ENCODE data around the gene CYFIP2. TPM values are rescaled to one million over a fixed set of nuclear protein-coding genes. Genes with fewer than 3 reads are reported as not detected.
A peak's percentile ranks its signal among the peaks of the same experiment; 100 is the strongest.

The CYFIP2 gene
- total and polyA plus RNA-seq, 2 of the 8 experiments (the other 6 are each of a cell fraction or from before 2014, with no cell fraction given): 45.1 to 80.6 TPM

DNA sequence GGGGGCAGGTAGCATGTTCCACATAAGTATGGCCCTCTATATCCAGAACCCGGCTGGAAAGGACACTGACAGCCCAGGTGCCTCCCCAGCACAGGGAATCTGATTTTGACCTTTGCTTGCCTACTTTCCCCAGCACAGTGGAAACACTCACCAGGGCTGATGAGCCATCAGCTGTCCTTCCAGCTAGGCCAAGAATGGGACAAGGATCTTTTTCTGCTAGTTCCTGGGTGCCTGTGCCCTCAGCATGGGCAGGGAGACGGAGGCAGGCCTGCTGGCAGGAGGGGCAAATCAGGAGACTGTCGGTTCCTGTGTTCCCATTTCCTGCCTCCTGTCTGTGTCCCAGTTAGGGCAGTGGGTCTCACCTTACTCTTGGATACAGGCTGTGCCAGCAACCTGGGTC lies 1.1 kb downstream of the CYFIP2 start:
- POLR2A ChIA-PET (ENCODE audit: partially characterized antibody): interaction anchor here (0.6 to 1.5 kb wide), 4 partner anchors 9 to 682 kb away, joined by 3 to 4 read pairs (median 3); no protein-coding TSS in a partner anchor
- H4K5ac ChIP-seq (ENCODE audit: insufficient read length, low read depth, low read length): no peak overlapping the region
- no peak overlapping the region for H2BK15ac ChIP-seq (ENCODE audit: low read length)
- no peak overlapping the region for H2AFZ ChIP-seq (ENCODE audit: low read length)
- peak overlapping the region; percentile 80 to 83 for H3K4me2 ChIP-seq (ENCODE audit: insufficient read depth in 1 of 2, low read depth in 2 of 2, low read length in 2 of 2)
- H3K27me3 ChIP-seq (replicated peaks in 1 of 4; ENCODE audit: control insufficient read depth in 3 of 4, extremely low read depth in 1 of 4, insufficient read depth in 3 of 4, low read length in 3 of 4): no peaks in the 10 kb centered on the region; a peak in 2 of 7 replicates
- H3K4me1 ChIP-seq (replicated peaks in 1 of 4; ENCODE audit: control insufficient read depth in 3 of 4, insufficient read depth in 4 of 4, low read length in 3 of 4): peaks cover 8 to 19% (median 13%) of the 10 kb centered on the region in 4 experiments
- H3K14ac ChIP-seq (ENCODE audit: insufficient read length): no peak overlapping the region
- no peak overlapping the region for H3K23ac ChIP-seq (ENCODE audit: insufficient read length)
- no peak for TF ChIP-seq TCF12 (IDR thresholded peaks at IDR 0.05; ENCODE audit: low read depth, low read length)
- peak overlapping the region in 2 of 4 experiments; percentile 5 to 70; a peak in 4 of 7 replicates for H3K9ac ChIP-seq (replicated peaks in 1 of 4; ENCODE audit: extremely low read depth in 1 of 4, low read depth in 3 of 4, low read length in 3 of 4)
- H2BK12ac ChIP-seq (ENCODE audit: low read depth, low read length): no peak overlapping the region
- H3K36me3 ChIP-seq (ENCODE audit: control insufficient read depth in 2 of 4, insufficient read depth in 4 of 4, low read length in 3 of 4): no peaks in the 10 kb centered on the region
- no peak overlapping the region for H3K27ac ChIP-seq (ENCODE audit: low read depth, low read length)
- H4K91ac ChIP-seq (replicated peaks; ENCODE audit: insufficient read length, low read length): no peak overlapping the region
- WGBS, 2 experiments (ENCODE audit: extremely low coverage in 1 of 2, insufficient coverage in 1 of 2, insufficient read length in 1 of 2, insufficient replicate concordance in 2 of 2, low coverage in 1 of 2, low lambda C conversion rate in 2 of 2, missing lambda C conversion rate in 1 of 2): 69% methylated on average over 3 of the region's 3 CpGs; no CpG with 5 or more reads in 1 of the 2 experiments
- no peak overlapping the region for H3K56ac ChIP-seq (replicated peaks; ENCODE audit: insufficient read length, low read depth, low read length)
- no peak overlapping the region for H2BK120ac ChIP-seq (replicated peaks; ENCODE audit: low read depth, low read length)
- H2BK5ac ChIP-seq (ENCODE audit: low read depth, low read length): no peak overlapping the region
- no peak overlapping the region for H3K4ac ChIP-seq (replicated peaks; ENCODE audit: insufficient read length, low read depth, low read length)
- peaks cover 11% of the 10 kb centered on the region; the same call in 1 of the 2 replicates for H3K23me2 ChIP-seq (ENCODE audit: low read depth, low read length)
- no peaks in the 10 kb centered on the region for H3K9me3 ChIP-seq (ENCODE audit: insufficient read depth in 2 of 2, low read depth in 1 of 2, low read length in 1 of 2)
- H4K8ac ChIP-seq (ENCODE audit: extremely low read depth, insufficient read depth, low read length): no peak overlapping the region
- H3K79me2 ChIP-seq (ENCODE audit: control insufficient read depth in 1 of 2, insufficient read depth in 2 of 2, low read length in 2 of 2): peaks cover 0 to 45% of the 10 kb centered on the region in 2 experiments; a peak in 2 of 4 replicates
- H3K4me3 ChIP-seq (ENCODE audit: extremely low read depth in 1 of 4, insufficient read depth in 2 of 4, low read depth in 3 of 4, low read length in 4 of 4): peak overlapping the region; percentile 59 to 82 (median 68); a peak in 6 of 8 replicates
- no peak overlapping the region for H2AK5ac ChIP-seq (ENCODE audit: low read depth, low read length)
- no peak for FAIRE-seq
- no peak overlapping the region for H3K18ac ChIP-seq (ENCODE audit: extremely low read depth, low read length)
- H4K20me1 ChIP-seq (replicated peaks in 1 of 2; ENCODE audit: control insufficient read depth in 1 of 2, insufficient read depth in 2 of 2, low read length in 2 of 2): peaks cover 3 to 13% of the 10 kb centered on the region in 2 experiments
- no peak overlapping the region for H2BK20ac ChIP-seq (ENCODE audit: low read length)
- H3K79me1 ChIP-seq (ENCODE audit: low read depth, low read length): peaks cover 10% of the 10 kb centered on the region
- DNase-seq (ENCODE audit: low read depth in 1 of 2, low spot score in 2 of 2): no peak
- CTCF ChIA-PET (ENCODE audit: partially characterized antibody): interaction anchor here (0.9 to 6.5 kb wide), 8 partner anchors 15 to 118 kb away, joined by 3 to 84 read pairs (median 5); no protein-coding TSS in a partner anchor

Measured in H1 (cell line).